ENCODE results near the gene OR4D1.
"Not testable (repeated sequence)": the region's sequence is repeated elsewhere in the genome, so short reads cannot be mapped to it uniquely, and the experiment has no call there.

The OR4D1 gene

GRCh38 chr17:58120195-58120822 is 27.9 kb upstream of the OR4D1 start:
- H3K4me2 ChIP-seq (ENCODE audit: insufficient read depth, low read length): no peak overlapping the region
- TF ChIP-seq, protein P1, sequence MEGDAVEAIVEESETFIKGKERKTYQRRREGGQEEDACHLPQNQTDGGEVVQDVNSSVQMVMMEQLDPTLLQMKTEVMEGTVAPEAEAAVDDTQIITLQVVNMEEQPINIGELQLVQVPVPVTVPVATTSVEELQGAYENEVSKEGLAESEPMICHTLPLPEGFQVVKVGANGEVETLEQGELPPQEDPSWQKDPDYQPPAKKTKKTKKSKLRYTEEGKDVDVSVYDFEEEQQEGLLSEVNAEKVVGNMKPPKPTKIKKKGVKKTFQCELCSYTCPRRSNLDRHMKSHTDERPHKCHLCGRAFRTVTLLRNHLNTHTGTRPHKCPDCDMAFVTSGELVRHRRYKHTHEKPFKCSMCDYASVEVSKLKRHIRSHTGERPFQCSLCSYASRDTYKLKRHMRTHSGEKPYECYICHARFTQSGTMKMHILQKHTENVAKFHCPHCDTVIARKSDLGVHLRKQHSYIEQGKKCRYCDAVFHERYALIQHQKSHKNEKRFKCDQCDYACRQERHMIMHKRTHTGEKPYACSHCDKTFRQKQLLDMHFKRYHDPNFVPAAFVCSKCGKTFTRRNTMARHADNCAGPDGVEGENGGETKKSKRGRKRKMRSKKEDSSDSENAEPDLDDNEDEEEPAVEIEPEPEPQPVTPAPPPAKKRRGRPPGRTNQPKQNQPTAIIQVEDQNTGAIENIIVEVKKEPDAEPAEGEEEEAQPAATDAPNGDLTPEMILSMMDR (IDR thresholded peaks at IDR 0.05; ENCODE audit: borderline replicate concordance, extremely low read depth, low read length, poor library complexity, severe bottlenecking): no peak
- TF ChIP-seq EZH2 (IDR thresholded peaks at IDR 0.05; ENCODE audit: borderline replicate concordance, low read depth, low read length, severe bottlenecking): no peak
- peak; percentile 67 for DNase-seq

DNA sequence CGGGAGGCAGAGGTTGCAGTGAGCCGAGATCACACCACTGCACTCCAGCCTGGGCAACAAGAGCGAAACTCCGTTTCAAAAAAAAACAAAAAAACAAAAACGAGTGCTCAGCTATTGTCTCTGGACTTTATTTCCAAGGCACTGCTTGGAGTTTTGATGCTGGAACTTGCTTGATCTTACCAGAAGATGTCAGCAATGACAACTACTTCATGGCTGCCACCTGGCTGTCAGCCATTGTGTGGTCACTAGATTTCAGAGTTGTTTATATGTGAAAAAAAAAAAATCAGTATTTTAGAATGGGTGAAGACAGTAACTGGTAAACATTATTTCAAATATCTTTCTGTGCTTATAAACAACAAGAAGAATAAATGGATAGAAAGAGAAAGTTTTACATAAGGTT is 26.3 kb upstream of the OR4D1 start:
- Histone ChIP-seq H3K4me2 (ENCODE audit: insufficient read depth, low read length) (no peak overlapping the region), H2AFZ (ENCODE audit: low read depth, low read length) (no peak overlapping the region), H3K9me3 (ENCODE audit: insufficient read depth, low read length, severe bottlenecking) (no peaks in the 10 kb centered on the region), H3K4me3 (ENCODE audit: low read depth in 1 of 2, low read length in 2 of 2) (no peak overlapping the region), H3K36me3 (ENCODE audit: insufficient read depth, low read length) (no peaks in the 10 kb centered on the region), H3K79me2 (ENCODE audit: insufficient read depth, low read length) (no peaks in the 10 kb centered on the region), H3K27ac (ENCODE audit: low read length) (no peak overlapping the region), H4K20me1 (ENCODE audit: insufficient read depth, low read length) (no peaks in the 10 kb centered on the region), H3K4me1 (ENCODE audit: insufficient read depth, low read length) (no peaks in the 10 kb centered on the region), H3K9ac (ENCODE audit: low read depth, low read length) (no peak overlapping the region), H3K27me3 (ENCODE audit: insufficient read depth, low read length, poor library complexity) (peaks cover 4% of the 10 kb centered on the region)
- DNase-seq: peak; percentile 18
- ATAC-seq (ENCODE audit: insufficient read depth, low read depth): no peak
- TF ChIP-seq, protein P1 (IDR thresholded peaks at IDR 0.05; ENCODE audit: borderline replicate concordance, extremely low read depth, low read length, poor library complexity, severe bottlenecking): peak; percentile 51
- no peak for TF ChIP-seq EZH2 (IDR thresholded peaks at IDR 0.05; ENCODE audit: borderline replicate concordance, low read depth, low read length, severe bottlenecking)

More at GRCh38 chr17:58120195-58120822, 27.9 kb upstream of the OR4D1 start:
- H3K79me2 ChIP-seq (ENCODE audit: insufficient read depth, low read length): no peaks in the 10 kb centered on the region
- no peaks in the 10 kb centered on the region for H3K4me1 ChIP-seq (ENCODE audit: insufficient read depth, low read length)
- no peak overlapping the region for H3K9ac ChIP-seq (ENCODE audit: low read depth, low read length)
- H3K4me3 ChIP-seq (ENCODE audit: low read depth in 1 of 2, low read length in 2 of 2): no peak overlapping the region
- peak; percentile 80 for ATAC-seq (ENCODE audit: insufficient read depth, low read depth)
- no peak overlapping the region for H3K27ac ChIP-seq (ENCODE audit: low read length)
- H3K27me3 ChIP-seq (ENCODE audit: insufficient read depth, low read length, poor library complexity): no peaks in the 10 kb centered on the region
- no peaks in the 10 kb centered on the region for H3K9me3 ChIP-seq (ENCODE audit: insufficient read depth, low read length, severe bottlenecking)
- H4K20me1 ChIP-seq (ENCODE audit: insufficient read depth, low read length): peaks cover 5% of the 10 kb centered on the region; the same call in 1 of the 2 replicates
- H3K36me3 ChIP-seq (ENCODE audit: insufficient read depth, low read length): no peaks in the 10 kb centered on the region
- no peak overlapping the region for H2AFZ ChIP-seq (ENCODE audit: low read depth, low read length)

DNA sequence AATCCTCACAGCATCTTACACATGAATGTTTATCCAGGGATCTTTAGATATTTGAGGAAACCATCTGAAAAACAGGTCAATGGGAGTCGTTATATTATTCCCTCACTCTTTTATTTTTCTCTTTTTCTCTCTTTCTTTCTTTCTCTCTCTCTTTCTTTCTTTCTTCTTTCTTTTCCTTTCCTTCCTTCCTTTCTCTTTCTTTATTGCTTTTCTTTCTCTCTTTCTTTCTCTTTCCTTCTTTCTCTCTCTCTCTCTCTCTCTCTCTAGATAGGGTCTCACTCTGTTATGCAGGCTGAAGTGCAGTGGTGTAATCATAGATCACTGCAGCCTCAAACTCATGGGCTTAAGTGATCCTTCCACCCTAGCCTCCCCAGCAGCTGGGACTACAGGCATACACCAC is 20.3 kb upstream of the OR4D1 start:
- Histone ChIP-seq H3K27ac (ENCODE audit: low read length) (no peak overlapping the region), H3K4me2 (ENCODE audit: insufficient read depth, low read length) (no peak overlapping the region), H3K27me3 (ENCODE audit: insufficient read depth, low read length, poor library complexity) (peaks cover 12% of the 10 kb centered on the region), H3K9ac (ENCODE audit: low read depth, low read length) (no peak overlapping the region), H4K20me1 (ENCODE audit: insufficient read depth, low read length) (no peaks in the 10 kb centered on the region), H2AFZ (ENCODE audit: low read depth, low read length) (no peak overlapping the region), H3K79me2 (ENCODE audit: insufficient read depth, low read length) (no peaks in the 10 kb centered on the region), H3K9me3 (ENCODE audit: insufficient read depth, low read length, severe bottlenecking) (no peaks in the 10 kb centered on the region), H3K4me1 (ENCODE audit: insufficient read depth, low read length) (no peaks in the 10 kb centered on the region), H3K36me3 (ENCODE audit: insufficient read depth, low read length) (no peaks in the 10 kb centered on the region), H3K4me3 (ENCODE audit: low read depth in 1 of 2, low read length in 2 of 2) (no peak overlapping the region)
- DNase-seq: no peak
- TF ChIP-seq EZH2 (IDR thresholded peaks at IDR 0.05; ENCODE audit: borderline replicate concordance, low read depth, low read length, severe bottlenecking): no peak
- TF ChIP-seq, protein P1 (IDR thresholded peaks at IDR 0.05; ENCODE audit: borderline replicate concordance, extremely low read depth, low read length, poor library complexity, severe bottlenecking): no peak
- ATAC-seq (ENCODE audit: insufficient read depth, low read depth): no peak

- H4K20me1 ChIP-seq (ENCODE audit: insufficient read depth, low read length); H3K27ac ChIP-seq (ENCODE audit: low read length); H3K9ac ChIP-seq (ENCODE audit: low read depth, low read length); H3K9me3 ChIP-seq (ENCODE audit: insufficient read depth, low read length, severe bottlenecking); DNase-seq; H3K79me2 ChIP-seq (ENCODE audit: insufficient read depth, low read length); H3K36me3 ChIP-seq (ENCODE audit: insufficient read depth, low read length); H3K4me1 ChIP-seq (ENCODE audit: insufficient read depth, low read length); ATAC-seq (ENCODE audit: insufficient read depth, low read depth); H2AFZ ChIP-seq (ENCODE audit: low read depth, low read length); H3K4me3 ChIP-seq (ENCODE audit: low read depth in 1 of 2, low read length in 2 of 2); H3K4me2 ChIP-seq (ENCODE audit: insufficient read depth, low read length): not testable (repeated sequence)
- H3K27me3 ChIP-seq (ENCODE audit: insufficient read depth, low read length, poor library complexity): peaks cover 16% of the 10 kb centered on the region
Measured at GRCh38 chr17:58132697-58133096, 15.5 kb upstream of the OR4D1 start.
